Small intestine (tissue), 7 donors: ENCODE data around the gene LY6G5C. TPM values are rescaled to one million over a fixed set of nuclear protein-coding genes. Genes with fewer than 3 reads are reported as not detected.
A peak's percentile ranks its signal among the peaks of the same experiment; 100 is the strongest.
"Not testable (repeated sequence)": the region's sequence is repeated elsewhere in the genome, so short reads cannot be mapped to it uniquely, and the experiment has no call there.

Source experiments
- DNase-seq, 2 donors: peaks; one replicate each; pipeline versions ENCODE4 v3.0.0 to v3.0.0-alpha.2; 2013
- FAIRE-seq: peaks from 2 replicates; lab custom pipeline; 2012; peaks lifted over from hg19 to GRCh38; lab: Jason Lieb, UNC
- H3K27ac ChIP-seq, 3 donors: one replicate each; pipeline ENCODE4 v1.5.1; 2013; ENCODE audit warnings: low read length in 2 of 3, mild to moderate bottlenecking in 2 of 3, control low read depth in 1 of 3, inconsistent platforms in 1 of 3, low read depth in 1 of 3, moderate library complexity in 1 of 3
- H3K27me3 ChIP-seq, 3 donors: one replicate each; pipeline ENCODE4 v1.6.1; 2013; ENCODE audit warnings: low read length in 3 of 3, inconsistent platforms in 1 of 3; ENCODE audit not compliant: control insufficient read depth in 3 of 3, insufficient read depth in 3 of 3
- H3K36me3 ChIP-seq, 3 donors: one replicate each; pipeline ENCODE4 v1.6.1; 2013; ENCODE audit warnings: low read length in 3 of 3, inconsistent platforms in 1 of 3, low read depth in 1 of 3, mild to moderate bottlenecking in 1 of 3, moderate library complexity in 1 of 3; ENCODE audit not compliant: control insufficient read depth in 3 of 3, insufficient read depth in 2 of 3
- H3K4me1 ChIP-seq, 3 donors: one replicate each; pipeline ENCODE4 v1.6.1; 2013; ENCODE audit warnings: low read length in 2 of 3, inconsistent platforms in 1 of 3, low read depth in 1 of 3, mild to moderate bottlenecking in 1 of 3, moderate library complexity in 1 of 3; ENCODE audit not compliant: control insufficient read depth in 3 of 3, insufficient read depth in 2 of 3
- H3K4me3 ChIP-seq, 3 donors: one replicate each; pipeline ENCODE4 v1.5.1; 2013; ENCODE audit warnings: low read length in 3 of 3, control low read depth in 1 of 3, inconsistent platforms in 1 of 3, low read depth in 1 of 3, mild to moderate bottlenecking in 1 of 3, moderate library complexity in 1 of 3
- H3K9me3 ChIP-seq, 2 donors: one replicate each; pipeline ENCODE4 v1.6.1; 2013; ENCODE audit warnings: low read depth in 1 of 2, low read length in 1 of 2; ENCODE audit not compliant: control insufficient read depth in 2 of 2, insufficient read depth in 1 of 2
- WGBS, 3 donors: extraction: QIAGEN DNeasy Blood & Tissue Kit; methylation state at CpG; one replicate each; pipeline ENCODE4 v1.1.7; 2013; 5-methylcytosine and 5-hydroxymethylcytosine counted together
- polyA plus RNA-seq, 4 donors: library from polyadenylated mRNA; stranded (reverse) in 3 of 4; unstranded in 1 of 4; fragments of 200-250 nt in 3 of 4; fragments of 120-200 nt in 1 of 4; gene quantifications; one replicate each; pipeline versions ENCODE4 v1.2.1 to v1.2.3, GENCODE V29; 2013
- donor health status: healthy with polysubstance abuse.
- donor health status: control.
- donor health status: control.
- donor health status: Bipolar disorder and iron deficiency.
- donor health status: healthy.

The LY6G5C gene
- polyA plus RNA-seq, 4 donors = 2.6 to 3.8 (median 3.1) TPM

DNA sequence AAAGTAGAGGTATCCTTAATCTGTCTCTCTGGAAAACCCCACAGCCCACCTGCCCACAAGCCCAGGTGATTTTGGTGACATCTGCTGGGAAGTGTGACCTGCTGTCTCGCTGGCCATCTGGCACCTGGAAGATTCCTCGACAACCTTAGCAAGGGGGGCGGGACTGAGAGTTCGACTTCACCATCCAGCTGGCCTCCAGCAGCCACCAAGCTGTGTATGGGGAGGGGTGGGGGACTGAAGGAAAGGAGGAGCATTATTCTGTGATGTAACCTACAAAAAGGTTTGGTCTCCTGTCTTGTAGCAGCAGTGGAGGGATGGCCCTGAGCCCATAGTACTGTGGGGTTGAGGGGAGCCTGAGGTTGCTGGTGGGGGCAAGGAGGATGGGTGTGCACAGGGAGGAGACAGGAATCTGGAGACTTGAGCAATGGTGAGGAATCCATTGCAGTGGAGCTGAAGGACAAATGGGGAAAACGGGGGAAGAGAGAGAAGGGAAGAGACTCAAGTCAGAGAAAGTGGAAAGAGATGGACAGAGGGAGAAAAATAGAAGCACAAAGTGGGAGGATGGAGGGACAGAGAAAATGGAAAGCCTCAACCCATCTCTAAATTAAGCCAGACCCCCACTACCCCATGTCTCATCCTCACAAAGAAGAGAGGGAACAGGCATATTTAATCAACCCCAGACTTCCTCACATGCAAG lies 29.8 kb upstream of the LY6G5C start:
- DNase-seq = no peak
- WGBS, 3 donors = 59 to 68% (median 64%) methylated on average over 5 of the region's 5 CpGs
- H3K36me3 ChIP-seq = peaks cover 0 to 4% (median 0%) of the 10 kb centered on the region in 3 donors
- no peaks in the 10 kb centered on the region for H3K27me3 ChIP-seq
- no peak overlapping the region for H3K27ac ChIP-seq
- no peak for FAIRE-seq
- no peaks in the 10 kb centered on the region for H3K9me3 ChIP-seq
- H3K4me1 ChIP-seq = peaks cover 0 to 23% (median 4%) of the 10 kb centered on the region in 3 donors
- no peak overlapping the region for H3K4me3 ChIP-seq

- not testable (repeated sequence) for DNase-seq, H3K36me3 ChIP-seq, H3K27me3 ChIP-seq, H3K27ac ChIP-seq, H3K4me3 ChIP-seq, FAIRE-seq, H3K9me3 ChIP-seq
- 87 to 91% (median 91%) methylated on average over 11 of the region's 11 CpGs for WGBS, 3 donors
- H3K4me1 ChIP-seq = peaks cover 0 to 16% (median 4%) of the 10 kb centered on the region in 3 donors
Measured at GRCh38 chr6:31709157-31709556, 28.3 kb upstream of the LY6G5C start.

GRCh38 chr6:31708224-31708623 lies 27.4 kb upstream of the LY6G5C start:
- Histone ChIP-seq H3K4me1 (peaks cover 0 to 10% (median 4%) of the 10 kb centered on the region in 3 donors), H3K27ac (no peak overlapping the region), H3K9me3 (no peaks in the 10 kb centered on the region), H3K4me3 (no peak overlapping the region), H3K27me3 (no peaks in the 10 kb centered on the region), H3K36me3 (peaks cover 0 to 4% (median 0%) of the 10 kb centered on the region in 3 donors)
- WGBS, 3 donors = 94 to 99% (median 96%) methylated on average over 3 of the region's 3 CpGs
- FAIRE-seq (no peak), DNase-seq (no peak)

DNA sequence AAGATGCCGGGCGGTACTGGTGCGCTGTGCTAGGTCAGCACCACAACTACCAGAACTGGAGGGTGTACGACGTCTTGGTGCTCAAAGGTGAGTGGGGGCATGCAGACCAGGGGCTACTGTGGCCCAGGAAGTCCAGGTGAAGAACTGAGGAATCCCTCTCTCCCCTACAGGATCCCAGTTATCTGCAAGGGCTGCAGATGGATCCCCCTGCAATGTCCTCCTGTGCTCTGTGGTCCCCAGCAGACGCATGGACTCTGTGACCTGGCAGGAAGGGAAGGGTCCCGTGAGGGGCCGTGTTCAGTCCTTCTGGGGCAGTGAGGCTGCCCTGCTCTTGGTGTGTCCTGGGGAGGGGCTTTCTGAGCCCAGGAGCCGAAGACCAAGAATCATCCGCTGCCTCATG lies 26.8 kb upstream of the LY6G5C start:
- Histone ChIP-seq H3K36me3 (peaks cover 0 to 4% (median 0%) of the 10 kb centered on the region in 3 donors), H3K4me1 (peaks cover 0 to 10% (median 4%) of the 10 kb centered on the region in 3 donors), H3K4me3 (no peak overlapping the region), H3K9me3 (no peaks in the 10 kb centered on the region), H3K27me3 (no peaks in the 10 kb centered on the region), H3K27ac (no peak overlapping the region)
- WGBS, 3 donors = 86 to 94% (median 89%) methylated on average over 10 of the region's 10 CpGs
- DNase-seq = no peak
- no peak for FAIRE-seq

- no peak for FAIRE-seq
- Histone ChIP-seq H3K27me3 (no peaks in the 10 kb centered on the region), H3K27ac (no peak within 1 kb of the TSS), H3K4me1 (peaks cover 2 to 16% (median 4%) of the 10 kb centered on the region in 3 donors), H3K4me3 (no peak within 1 kb of the TSS), H3K9me3 (no peaks in the 10 kb centered on the region), H3K36me3 (peaks cover 0 to 8% (median 0%) of the 10 kb centered on the region in 3 donors)
- DNase-seq = no peak
- WGBS, 3 donors = 60 to 68% (median 65%) methylated on average over 3 of the region's 3 CpGs
Measured at GRCh38 chr6:31706599-31706998, 25.7 kb upstream of the LY6G5C start, which contains the start of gene LY6G6F. TSS of gene LY6G6F (plus strand) at chr6:31706866. CDS start at chr6:31706907, 41 bp downstream.

DNA sequence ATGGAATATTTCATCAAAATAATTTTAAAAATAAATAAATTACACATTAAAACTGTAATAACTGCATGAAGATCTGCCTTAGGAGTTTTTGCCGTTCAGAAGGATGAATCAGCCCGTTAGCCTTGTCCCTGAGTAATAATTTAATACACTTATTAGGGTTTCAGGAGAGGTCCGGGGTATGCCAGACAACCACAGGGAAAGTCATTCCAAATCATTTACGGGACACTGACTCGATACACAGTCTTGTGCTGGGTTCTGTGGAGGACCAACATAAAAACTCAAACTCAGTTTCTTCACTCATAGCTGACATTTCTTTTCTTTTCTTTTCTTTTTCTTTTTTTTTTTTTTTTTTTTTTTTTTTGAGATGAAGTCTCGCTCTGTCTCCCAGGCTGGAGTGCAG lies 25.1 kb upstream of the LY6G5C start:
- no peaks in the 10 kb centered on the region for H3K9me3 ChIP-seq
- peaks cover under 1 to 19% (median 2%) of the 10 kb centered on the region in 3 donors for H3K4me1 ChIP-seq
- no peak overlapping the region for H3K27ac ChIP-seq
- no peak for FAIRE-seq
- 89 to 90% (median 90%) methylated on average over 5 to 6 of the region's 6 CpGs for WGBS, 3 donors
- no peaks in the 10 kb centered on the region for H3K27me3 ChIP-seq
- peaks cover 0 to 11% (median 0%) of the 10 kb centered on the region in 3 donors for H3K36me3 ChIP-seq
- DNase-seq = no peak
- no peak overlapping the region for H3K4me3 ChIP-seq

DNA sequence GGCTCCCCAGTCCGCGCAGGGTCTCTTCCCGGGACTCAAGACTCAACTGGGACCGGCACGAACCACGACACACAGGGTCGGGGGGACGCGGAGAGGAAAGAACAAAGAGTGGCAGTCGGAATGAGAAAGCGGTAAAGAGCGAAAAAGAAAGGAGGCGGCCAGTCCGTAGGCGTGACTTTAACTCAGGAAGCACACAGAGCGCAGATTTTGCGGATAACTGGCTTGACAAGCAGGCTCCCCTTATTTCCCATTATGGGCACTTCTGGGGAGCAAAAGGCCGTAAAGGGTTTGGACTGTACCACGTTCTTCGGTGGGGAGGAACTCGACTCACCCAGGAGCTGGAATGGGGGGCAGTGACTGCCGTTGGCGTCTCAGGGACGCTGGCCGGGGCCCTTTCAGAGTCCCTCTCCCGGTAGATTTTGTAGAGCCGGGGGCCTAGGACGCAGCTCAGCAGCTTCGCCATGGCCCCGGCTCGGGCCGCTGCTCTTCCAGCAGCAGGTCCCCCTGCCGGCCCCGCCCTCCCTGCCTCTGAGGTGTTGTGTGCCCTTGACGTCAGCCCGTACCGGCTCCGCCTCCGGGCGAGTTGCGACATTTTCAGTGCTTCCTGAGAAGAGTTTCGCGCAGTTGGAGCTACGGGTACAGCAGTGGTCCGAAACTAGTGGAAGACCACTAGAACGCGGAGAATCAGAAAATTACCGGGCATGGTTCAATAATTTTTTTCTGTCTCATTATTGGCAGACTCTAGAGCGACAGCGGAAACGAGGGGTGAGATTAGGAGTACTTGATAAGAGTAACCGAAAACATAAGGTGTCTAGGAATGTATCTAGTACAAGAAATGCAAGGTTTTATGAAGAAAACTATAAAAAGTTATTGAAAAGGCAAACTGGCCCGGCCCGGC lies 22.2 kb upstream of the LY6G5C start, which contains the start of gene ABHD16A:
Gene ABHD16A, minus strand, starts transcription at position 506 of the 898 bp plus-strand sequence. Its CDS starts 43 bp downstream, at position 463.
- H3K4me3 ChIP-seq = peak within 1 kb of the TSS; percentile 46 to 88 (median 69)
- peak within 1 kb of the TSS; percentile 97 to 98 (median 98) for H3K27ac ChIP-seq
- no peak for FAIRE-seq
- H3K36me3 ChIP-seq = peaks cover 0 to 28% (median 0%) of the 10 kb centered on the region in 3 donors
- peaks cover 0 to 21% (median 4%) of the 10 kb centered on the region in 3 donors for H3K4me1 ChIP-seq
- 1% methylated on average over 54 of the region's 54 CpGs for WGBS, 3 donors
- H3K27me3 ChIP-seq = no peaks in the 10 kb centered on the region
- H3K9me3 ChIP-seq = no peaks in the 10 kb centered on the region
- peak; percentile 98 to 100 for DNase-seq

- 1% methylated on average over 10 of the region's 10 CpGs for WGBS, 3 donors
- Histone ChIP-seq H3K4me1 (peaks cover 0 to 21% (median 4%) of the 10 kb centered on the region in 3 donors), H3K27me3 (no peaks in the 10 kb centered on the region), H3K4me3 (peak overlapping the region; percentile 46 to 88 (median 69)), H3K36me3 (peaks cover 0 to 32% (median 3%) of the 10 kb centered on the region in 3 donors), H3K9me3 (no peaks in the 10 kb centered on the region), H3K27ac (peak overlapping the region; percentile 97 to 98 (median 98))
- DNase-seq = no peak
- no peak for FAIRE-seq
Measured at GRCh38 chr6:31702405-31702818, 21.5 kb upstream of the LY6G5C start.
